Hepatocyte (in vitro differentiated cells): ENCODE measurements around the gene RFTN2. TPM values are rescaled to one million over a fixed set of nuclear protein-coding genes. Genes with fewer than 3 reads are reported as not detected.

Source experiments
- DNase-seq: peaks from one replicate; pipeline ENCODE4 v3.0.0-alpha.2; 2016; ENCODE audit warnings: low spot score
- H2AFZ ChIP-seq: fragments of 200-600 bp; sonication (generic); 2 replicates; pipeline ENCODE4 v1.6.0; 2016; ENCODE audit warnings: antibody characterized with exemption, mild to moderate bottlenecking
- H3K27ac ChIP-seq: fragments of 200-600 bp; sonication (generic); 2 replicates; pipeline ENCODE4 v1.5.1; 2016; ENCODE audit warnings: mild to moderate bottlenecking
- H3K27me3 ChIP-seq: fragments of 200-600 bp; sonication (generic); 2 replicates; pipeline ENCODE4 v1.6.1; 2016
- H3K36me3 ChIP-seq: fragments of 200-600 bp; sonication (generic); replicated peaks from 2 replicates; pipeline ENCODE4 v1.5.1; 2016; ENCODE audit warnings: low read depth; ENCODE audit not compliant: insufficient read depth
- H3K4me1 ChIP-seq: fragments of 200-600 bp; sonication (generic); 2 replicates; pipeline ENCODE4 v1.5.1; 2016; ENCODE audit warnings: mild to moderate bottlenecking, moderate library complexity; ENCODE audit not compliant: insufficient read depth
- H3K4me2 ChIP-seq: fragments of 200-600 bp; sonication (generic); 2 replicates; pipeline ENCODE4 v1.6.0; 2016
- H3K4me3 ChIP-seq: fragments of 200-600 bp; sonication (generic); 2 replicates; pipeline ENCODE4 v1.5.1; 2016; ENCODE audit warnings: mild to moderate bottlenecking
- H3K79me2 ChIP-seq: fragments of 200-600 bp; sonication (generic); 2 replicates; pipeline ENCODE4 v1.6.0; 2017; ENCODE audit warnings: mild to moderate bottlenecking
- H3K9me2 ChIP-seq: fragments of 200-600 bp; sonication (generic); replicated peaks from 2 replicates; pipeline ENCODE4 v1.6.0; 2017; ENCODE audit warnings: mild to moderate bottlenecking; ENCODE audit not compliant: insufficient read depth
- H3K9me3 ChIP-seq: fragments of 200-600 bp; sonication (generic); 2 replicates; pipeline ENCODE4 v1.5.1; 2016; ENCODE audit warnings: low read depth, mild to moderate bottlenecking
- H4K20me1 ChIP-seq: fragments of 200-600 bp; sonication (generic); 2 replicates; pipeline ENCODE4 v1.6.0; 2016; ENCODE audit warnings: mild to moderate bottlenecking; ENCODE audit not compliant: insufficient read depth, poor library complexity, severe bottlenecking
- CTCF ChIP-seq: fragments of 200-600 bp; sonication (generic); IDR thresholded peaks from 2 replicates; pipeline ENCODE4 v1.5.1; 2016; ENCODE audit warnings: antibody characterized with exemption, mild to moderate bottlenecking; ENCODE audit not compliant: poor library complexity
- EZH2 ChIP-seq: fragments of 200-600 bp; sonication (generic); IDR thresholded peaks from 2 replicates; pipeline ENCODE4 v1.6.1; 2016; ENCODE audit warnings: antibody characterized with exemption, mild to moderate bottlenecking, borderline replicate concordance
- EZH2phosphoT487 ChIP-seq: fragments of 200-600 bp; sonication (generic); IDR thresholded peaks from one replicate; pipeline ENCODE4 v1.6.1; 2018; ENCODE audit warnings: antibody characterized with exemption, mild to moderate bottlenecking, low read depth, moderate library complexity; ENCODE audit not compliant: unreplicated experiment, severe bottlenecking
- WGBS: methylation state at CpG from one replicate; pipeline ENCODE4 v1.1.6; 2016; ENCODE audit warnings: low lambda C conversion rate; ENCODE audit errors: missing lambda C conversion rate; 5-methylcytosine and 5-hydroxymethylcytosine counted together
- polyA plus RNA-seq: library from polyadenylated mRNA; unstranded; fragments of >200 nt; fragmentation: Nextera tagmentation; extraction: Ambion mirVana; gene quantifications from 2 replicates; pipeline ENCODE4 v1.2.1, GENCODE V29; 2016
- total RNA-seq: library from RNA; depleted of rRNA; stranded (reverse); fragments of >200 nt; gene quantifications from 2 replicates; pipeline ENCODE4 v1.2.3, GENCODE V29; 2014

Gene RFTN2
- total and polyA plus RNA-seq, 2 experiments from 2014 or later, result 2.0 to 8.7 TPM

GRCh38 chr2:197633109-197633657 lies 42.2 kb downstream of the RFTN2 start:
- no peaks in the 10 kb centered on the region for H4K20me1 ChIP-seq
- H3K4me3 ChIP-seq, result no peak overlapping the region
- H3K9me3 ChIP-seq, result no peaks in the 10 kb centered on the region
- H3K4me1 ChIP-seq, result no peaks in the 10 kb centered on the region
- no peaks in the 10 kb centered on the region for H3K79me2 ChIP-seq
- H3K27ac ChIP-seq, result no peak overlapping the region
- no peak overlapping the region for H3K4me2 ChIP-seq
- no peak overlapping the region for H2AFZ ChIP-seq
- no peak for TF ChIP-seq EZH2
- no peak for TF ChIP-seq EZH2phosphoT487
- TF ChIP-seq CTCF, result no peak
- no peaks in the 10 kb centered on the region for H3K36me3 ChIP-seq
- no peaks in the 10 kb centered on the region for H3K27me3 ChIP-seq
- DNase-seq, result no peak
- no peaks in the 10 kb centered on the region for H3K9me2 ChIP-seq

GRCh38 chr2:197628043-197628500 lies 47.3 kb downstream of the RFTN2 start:
- no peak overlapping the region for H3K27ac ChIP-seq
- DNase-seq, result no peak
- 55% methylated on average over 4 of the region's 4 CpGs for WGBS
- H3K9me3 ChIP-seq, result no peaks in the 10 kb centered on the region
- no peak overlapping the region for H3K4me2 ChIP-seq
- TF ChIP-seq CTCF (no peak), EZH2 (no peak), EZH2phosphoT487 (no peak)
- no peaks in the 10 kb centered on the region for H3K4me1 ChIP-seq
- H3K4me3 ChIP-seq, result no peak overlapping the region
- H3K79me2 ChIP-seq, result no peaks in the 10 kb centered on the region
- H4K20me1 ChIP-seq, result no peaks in the 10 kb centered on the region
- no peak overlapping the region for H2AFZ ChIP-seq
- no peaks in the 10 kb centered on the region for H3K27me3 ChIP-seq
- no peaks in the 10 kb centered on the region for H3K9me2 ChIP-seq
- H3K36me3 ChIP-seq, result no peaks in the 10 kb centered on the region

- DNase-seq, result no peak
- TF ChIP-seq EZH2phosphoT487, result no peak
- TF ChIP-seq EZH2, result no peak
- TF ChIP-seq CTCF, result no peak
- no peaks in the 10 kb centered on the region for H3K27me3 ChIP-seq
- no peaks in the 10 kb centered on the region for H3K4me1 ChIP-seq
- H3K4me2 ChIP-seq, result no peak overlapping the region
- no peak overlapping the region for H3K4me3 ChIP-seq
- no peaks in the 10 kb centered on the region for H3K9me2 ChIP-seq
- no peaks in the 10 kb centered on the region for H3K9me3 ChIP-seq
- no peaks in the 10 kb centered on the region for H3K79me2 ChIP-seq
- no peaks in the 10 kb centered on the region for H3K36me3 ChIP-seq
- H2AFZ ChIP-seq, result no peak overlapping the region
- 89% methylated on average over 7 of the region's 7 CpGs for WGBS
- no peak overlapping the region for H3K27ac ChIP-seq
- no peaks in the 10 kb centered on the region for H4K20me1 ChIP-seq
Observed at GRCh38 chr2:197626965-197627625, 48.3 kb downstream of the RFTN2 start.
